Erythroblast (primary cell): ENCODE measurements around the gene NECTIN4.

ENCODE experiments used
- DNase-seq, 2 experiments: peaks; one replicate each; lab custom pipeline; 2025; lab: John Stamatoyannopoulos, UW
- GATA1 ChIP-seq: IDR thresholded peaks from 2 replicates; pipeline ENCODE4 v1.6.1; 2011; ENCODE audit warnings: low read depth, mild to moderate bottlenecking, control low read depth, low read length, moderate library complexity
- POLR2A ChIP-seq: IDR thresholded peaks from 2 replicates; pipeline ENCODE4 v1.6.1; 2011; ENCODE audit warnings: mild to moderate bottlenecking, low read length

NECTIN4 gene

GRCh38 chr1:161089251-161089924, at the start of gene NECTIN4:
Gene NECTIN4 (minus strand): TSS chr1:161089558. CDS start chr1:161089296, 262 bp downstream.
- DNase-seq, result no peak
- TF ChIP-seq POLR2A (no peak), GATA1 (no peak)

- no peak for TF ChIP-seq POLR2A
- TF ChIP-seq GATA1, result no peak
- no peak for DNase-seq
These were observed 49.1 kb upstream of the NECTIN4 start for GRCh38 chr1:161138431-161138830.

GRCh38 chr1:161137881-161138280, 48.5 kb upstream of the NECTIN4 start:
- no peak for TF ChIP-seq POLR2A

GRCh38 chr1:161133220-161133740, 43.9 kb upstream of the NECTIN4 start:
- DNase-seq, result peak; percentile 40 to 54
- TF ChIP-seq GATA1, result no peak

More at GRCh38 chr1:161137881-161138280, 48.5 kb upstream of the NECTIN4 start:
- DNase-seq, result no peak

GRCh38 chr1:161132410-161133219, 43.3 kb upstream of the NECTIN4 start, which contains the start of gene DEDD:
Gene DEDD (minus strand): TSS chr1:161132667. CDS start chr1:161124462, 8,205 bp downstream.
- TF ChIP-seq GATA1, result no peak
- TF ChIP-seq POLR2A, result peak; percentile 59
- DNase-seq, result peak; percentile 93 to 94

GRCh38 chr1:161131523-161132409, 42.4 kb upstream of the NECTIN4 start:
- peak; percentile 36 to 51 for DNase-seq
- TF ChIP-seq GATA1, result no peak
- TF ChIP-seq POLR2A, result no peak

- DNase-seq, result no peak
These were observed 40.9 kb upstream of the NECTIN4 start for GRCh38 chr1:161130266-161130665.

GRCh38 chr1:161128591-161129420, 39.4 kb upstream of the NECTIN4 start:
- DNase-seq, result peak in 1 of 2 experiments; percentile 15
- TF ChIP-seq GATA1 (no peak), POLR2A (no peak)

More at GRCh38 chr1:161130266-161130665, 40.9 kb upstream of the NECTIN4 start:
- no peak for TF ChIP-seq POLR2A
- no peak for TF ChIP-seq GATA1

GRCh38 chr1:161127649-161128048, 38.3 kb upstream of the NECTIN4 start:
- DNase-seq, result no peak
- TF ChIP-seq POLR2A (peak; percentile 19), GATA1 (no peak)

- TF ChIP-seq POLR2A, result no peak
- TF ChIP-seq GATA1, result no peak
These were observed 33.6 kb upstream of the NECTIN4 start for GRCh38 chr1:161122967-161123366.

GRCh38 chr1:161121834-161122233, 32.5 kb upstream of the NECTIN4 start:
- TF ChIP-seq POLR2A (no peak), GATA1 (no peak)
- no peak for DNase-seq

More at GRCh38 chr1:161122967-161123366, 33.6 kb upstream of the NECTIN4 start:
- DNase-seq, result no peak

GRCh38 chr1:161121042-161121650, 31.8 kb upstream of the NECTIN4 start:
- TF ChIP-seq POLR2A (no peak), GATA1 (no peak)
- DNase-seq, result no peak
